Measurements from ENCODE around the gene IER5L.

IER5L gene

GRCh38 chr9:129182122-129182521 is 4.1 kb upstream of the IER5L start:
- no peak for DNase-seq

- DNase-seq = no peak
These were observed 3.2 kb upstream of the IER5L start for GRCh38 chr9:129181246-129181645.

DNA sequence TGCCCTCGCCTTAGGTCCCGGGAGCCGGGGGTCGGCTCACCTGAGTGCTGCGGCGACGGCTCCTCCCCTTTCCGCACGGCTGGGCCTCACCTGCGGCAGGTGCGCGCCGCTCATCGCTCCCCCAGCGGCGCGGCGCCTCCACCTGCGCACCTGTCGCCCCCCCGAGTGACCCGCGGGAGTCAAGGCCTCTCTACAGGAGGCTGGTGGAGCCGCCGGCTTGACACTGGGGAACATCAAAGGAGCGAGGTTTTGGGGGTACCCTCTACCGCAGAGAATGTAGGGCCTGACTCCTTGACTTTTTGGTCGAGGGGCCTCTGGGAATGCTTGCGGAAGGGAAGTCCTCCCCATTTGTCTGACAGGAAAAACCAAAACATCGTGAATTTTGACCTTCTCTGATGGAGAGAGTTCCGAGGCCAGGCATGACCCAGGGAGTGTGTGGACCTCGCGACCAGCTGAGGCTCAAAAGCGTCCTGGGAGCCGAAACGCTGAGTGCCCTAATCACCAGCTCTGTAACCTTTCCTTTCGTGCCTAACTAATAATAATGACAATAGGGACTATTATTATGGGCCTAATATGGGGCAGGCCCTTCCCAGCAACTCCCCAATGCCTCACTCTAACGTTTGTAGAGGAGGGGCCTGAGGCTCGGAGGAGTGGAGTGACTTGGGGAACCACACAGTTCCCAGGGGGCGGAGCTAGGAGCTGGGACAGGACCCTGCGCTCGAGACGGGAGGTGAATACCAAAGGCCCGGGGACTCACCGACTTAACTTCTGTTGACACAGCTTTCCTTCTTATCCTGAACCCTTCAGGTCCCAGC is 714 bp upstream of the IER5L start:
- DNase-seq = no peak

DNA sequence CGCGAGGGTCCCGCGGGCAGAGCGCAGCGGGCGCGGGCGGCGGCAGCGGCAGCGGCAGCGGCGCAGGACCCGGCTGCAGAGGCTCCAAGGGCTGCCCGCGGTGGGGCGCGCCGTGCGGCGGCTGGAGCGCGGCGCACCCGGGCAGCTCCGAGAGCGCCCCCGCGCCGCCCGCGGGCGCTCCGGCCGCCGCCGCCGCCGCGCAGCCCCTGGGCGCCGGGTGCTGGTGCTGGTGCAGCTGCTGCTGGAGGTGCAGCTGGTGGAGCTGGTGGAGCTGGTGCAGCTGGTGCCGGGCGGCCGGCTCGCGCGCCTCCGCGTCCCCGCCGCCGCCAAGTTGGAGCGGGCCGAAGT is 644 bp downstream of the IER5L start:
- peak in 2 of 56 donors; percentile 50 to 51 for DNase-seq

GRCh38 chr9:129176701-129177442 is 1.2 kb downstream of the IER5L start:
- peak in 27 of 56 donors; percentile 7 to 53 (median 37) for DNase-seq

DNA sequence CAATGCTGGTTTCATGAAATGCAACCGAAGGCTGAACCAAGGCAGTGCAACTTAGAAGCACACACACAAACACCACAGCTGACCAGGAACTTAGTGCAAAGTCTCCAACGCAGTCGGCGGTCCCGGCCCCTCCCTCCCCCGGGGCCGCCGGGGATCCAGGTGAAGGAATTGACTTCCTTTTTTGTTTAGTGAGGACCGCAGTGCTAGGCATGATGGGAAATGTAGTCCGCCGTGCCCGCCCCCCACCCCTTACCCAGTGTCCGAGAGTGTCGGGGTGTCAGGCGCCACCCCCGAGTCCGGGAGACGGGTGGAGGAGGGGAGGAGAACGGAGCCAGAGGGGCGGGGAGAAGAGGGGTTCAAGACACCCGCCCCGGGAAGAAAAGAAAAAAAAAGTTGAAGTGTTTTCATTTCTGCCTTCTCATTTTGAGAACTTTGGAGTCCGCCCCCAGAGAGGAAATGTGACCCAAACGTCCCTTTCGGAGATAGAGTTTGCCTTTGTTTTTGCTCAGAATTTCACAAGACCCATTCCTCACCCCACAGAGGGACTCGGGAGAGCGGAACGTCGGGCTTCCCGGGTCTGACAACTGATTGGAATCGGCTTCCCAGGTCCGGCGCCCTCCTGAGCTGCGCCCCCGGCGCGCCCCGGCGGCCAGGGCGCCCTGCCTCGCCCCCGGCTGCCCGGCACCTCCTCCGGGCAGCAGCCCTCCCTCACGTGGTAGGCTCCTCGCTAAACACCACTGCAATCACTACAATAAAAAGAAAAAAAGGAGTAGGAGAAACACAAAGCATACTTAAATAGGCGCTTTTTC is 2.0 kb downstream of the IER5L start:
- DNase-seq = peak in 52 of 56 donors; percentile 23 to 78 (median 60)

DNA sequence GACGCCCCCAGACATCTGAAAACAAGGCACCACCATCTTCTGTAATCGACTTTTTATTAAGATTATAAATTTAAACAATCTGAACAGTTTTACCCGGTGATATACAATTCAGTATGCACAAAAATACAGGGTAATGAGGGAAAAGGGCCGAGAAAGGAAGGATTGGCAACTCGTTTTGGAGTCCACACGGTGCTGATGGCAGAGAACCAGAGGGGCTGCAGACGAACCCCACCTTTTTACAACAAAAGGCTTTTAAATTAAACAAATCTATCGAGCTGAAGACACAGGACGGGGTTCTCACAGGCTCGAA is 2.6 kb downstream of the IER5L start:
- DNase-seq = no peak

- DNase-seq = peak in 49 of 56 donors; percentile 20 to 77 (median 52)
These were observed 3.1 kb downstream of the IER5L start for GRCh38 chr9:129174724-129175514.

DNA sequence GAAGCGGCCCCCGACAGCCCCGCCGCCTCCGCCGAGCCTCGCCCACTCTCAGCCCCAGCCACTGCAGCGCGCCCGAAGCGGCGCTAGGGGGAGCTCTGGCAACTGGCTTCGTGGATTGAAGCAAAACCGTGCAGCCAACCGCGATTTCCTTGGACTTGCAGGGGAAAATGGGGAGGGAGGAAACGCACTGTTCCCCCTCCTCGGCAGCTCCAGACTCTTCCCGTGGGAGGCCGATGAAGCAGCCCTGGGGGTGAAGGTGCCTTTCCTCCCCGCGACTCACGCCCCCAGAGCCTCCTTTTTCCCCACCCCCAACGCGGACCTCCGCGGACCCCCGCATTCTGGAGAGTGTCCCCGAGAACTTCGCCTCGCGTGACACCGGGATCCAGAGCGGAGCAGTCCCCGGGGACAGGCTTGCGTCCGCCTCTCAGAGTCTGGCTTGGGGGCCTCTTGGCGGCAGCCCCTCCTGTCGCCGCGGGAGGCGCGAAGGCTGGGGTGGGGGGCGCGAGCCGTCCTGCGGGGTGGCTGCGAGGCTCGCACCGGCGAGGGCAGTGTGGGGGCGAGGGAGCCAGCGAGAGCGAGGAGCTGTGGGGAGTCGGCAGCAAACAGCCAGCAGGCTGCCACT is 3.8 kb downstream of the IER5L start:
- peak in 54 of 56 donors; percentile 19 to 92 (median 72) for DNase-seq

- peak in 2 of 56 donors; percentile 62 for DNase-seq
These were observed 4.6 kb downstream of the IER5L start for GRCh38 chr9:129173296-129174101.

DNA sequence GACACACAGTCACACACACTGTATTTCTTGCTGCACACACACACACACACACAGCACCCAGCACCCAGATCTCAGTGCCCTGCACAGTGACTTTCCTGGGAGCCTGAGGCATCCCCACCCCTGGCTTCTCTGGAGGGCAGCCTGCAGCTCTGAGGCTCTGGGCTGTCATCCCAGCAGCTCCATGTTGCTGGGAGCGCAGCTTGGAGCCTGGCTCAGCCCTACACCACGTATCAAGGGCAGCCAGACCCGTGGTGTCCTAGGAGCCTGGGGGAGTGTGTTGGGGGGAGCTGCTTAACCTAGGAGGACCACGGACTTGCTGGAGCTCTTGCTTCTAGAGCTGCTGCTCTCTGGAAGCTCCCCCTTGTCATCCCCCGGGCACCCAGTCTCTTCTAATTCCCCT is 5.2 kb downstream of the IER5L start:
- DNase-seq = peak in 31 of 56 donors; percentile 5 to 65 (median 38)

GRCh38 chr9:129171993-129172751 is 5.9 kb downstream of the IER5L start:
- no peak for DNase-seq

- no peak for DNase-seq
These were observed 7.8 kb downstream of the IER5L start for GRCh38 chr9:129170229-129170628.

DNA sequence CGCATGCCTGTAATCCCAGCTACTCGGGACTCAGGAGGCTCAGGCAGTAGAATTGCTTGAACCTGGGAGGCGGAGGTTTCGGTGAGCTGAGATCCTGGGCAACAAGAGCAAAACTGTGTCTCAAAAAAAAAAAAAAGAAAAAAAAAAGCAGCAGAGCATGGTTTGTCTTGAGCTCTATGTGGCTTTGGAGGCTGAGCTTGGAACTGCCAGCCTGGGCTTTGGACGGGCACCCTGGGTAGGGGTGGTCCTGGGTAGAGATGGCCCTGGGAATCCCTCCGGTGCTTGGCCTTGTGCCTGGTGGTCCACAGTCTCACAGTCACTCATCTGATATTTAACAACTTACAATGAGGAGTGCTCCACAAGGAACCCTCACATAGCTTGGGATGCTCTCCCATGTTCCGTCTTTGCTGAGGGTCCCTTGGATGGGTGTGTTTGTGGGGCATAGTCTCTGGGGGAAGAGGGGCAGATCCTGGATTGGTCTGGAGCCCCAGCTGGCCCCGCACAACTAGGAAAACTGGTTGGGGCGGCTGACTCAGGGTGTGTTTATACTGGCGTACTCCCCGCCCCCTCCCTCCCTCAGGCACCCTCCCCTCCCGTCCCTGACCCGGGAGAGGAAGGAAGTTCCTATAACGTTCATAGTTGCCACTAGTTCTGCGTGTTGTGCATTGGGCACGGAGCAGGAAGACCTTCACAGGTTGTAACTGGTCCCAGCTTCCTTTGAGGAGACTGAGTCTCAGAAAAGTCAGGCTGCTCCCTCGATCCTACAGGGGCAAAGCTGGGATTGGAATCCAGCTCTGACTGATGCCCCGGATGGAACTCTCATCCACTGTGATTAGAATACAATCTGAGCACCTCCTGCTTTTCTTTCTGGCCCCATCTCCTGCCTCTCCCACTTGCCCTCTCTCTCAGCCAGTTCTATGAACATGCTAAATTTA is 11.2 kb downstream of the IER5L start:
- DNase-seq = peak in 10 of 56 donors; percentile 8 to 45 (median 18)

- DNase-seq = no peak
These were observed 12.9 kb downstream of the IER5L start for GRCh38 chr9:129165198-129165597.

- no peak for DNase-seq
These were observed 13.7 kb downstream of the IER5L start for GRCh38 chr9:129164246-129164930.

GRCh38 chr9:129163753-129164152 is 14.3 kb downstream of the IER5L start:
- DNase-seq = no peak
